Nucleus accumbens (tissue), 56 donors: Measurements from ENCODE around the gene GPR156.

Experiments used
- DNase-seq, 56 donors: peaks; one replicate each; lab custom pipeline; 2025; lab: John Stamatoyannopoulos, UW

Gene GPR156

DNA sequence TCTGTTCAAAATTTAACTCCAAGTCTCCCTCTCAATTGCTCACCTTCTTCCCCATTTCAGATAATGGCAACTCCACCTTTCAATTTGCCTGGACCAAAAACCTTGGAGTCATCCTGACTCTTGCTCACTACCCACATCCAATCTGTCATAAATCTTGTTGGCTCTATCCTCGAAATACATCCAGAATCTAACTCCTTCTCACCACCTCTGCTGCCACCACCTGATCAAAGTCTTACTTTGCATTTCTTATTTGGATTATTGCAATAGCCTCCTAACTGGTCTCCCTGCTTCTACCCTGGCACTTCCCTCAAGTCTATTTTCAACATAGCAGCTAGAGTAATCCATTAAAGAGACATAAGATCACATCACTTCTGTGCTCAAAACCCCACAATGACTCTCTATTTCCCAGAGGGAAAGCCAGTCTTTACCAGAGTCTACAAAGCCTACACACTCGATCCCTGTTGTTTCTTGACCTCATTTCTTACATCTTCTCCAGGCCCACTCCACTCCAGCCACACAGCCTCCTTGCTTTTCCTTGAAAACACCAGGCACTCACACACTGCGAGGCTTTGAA, 86.6 kb downstream of the GPR156 start:
- DNase-seq: peak in 3 of 56 donors; percentile 8 to 32 (median 8)

DNA sequence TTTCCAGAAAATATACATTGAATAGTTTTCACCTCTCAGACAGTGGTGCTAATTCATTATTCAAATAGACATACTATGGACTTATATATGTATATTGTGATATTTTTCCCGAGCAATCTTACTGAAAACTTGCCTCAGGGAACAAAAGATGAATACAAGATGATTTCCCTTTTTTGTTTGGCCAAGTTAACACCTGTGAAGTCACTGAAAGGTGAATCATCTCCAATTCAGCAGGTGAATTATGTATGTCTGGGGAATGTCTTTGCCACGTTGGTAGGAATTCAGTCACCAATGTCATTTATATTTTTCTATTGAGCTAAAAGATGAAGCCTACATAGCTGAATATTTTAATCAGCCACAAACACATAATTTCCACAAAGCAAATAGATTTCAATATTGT, 88.2 kb downstream of the GPR156 start:
- DNase-seq: no peak

DNA sequence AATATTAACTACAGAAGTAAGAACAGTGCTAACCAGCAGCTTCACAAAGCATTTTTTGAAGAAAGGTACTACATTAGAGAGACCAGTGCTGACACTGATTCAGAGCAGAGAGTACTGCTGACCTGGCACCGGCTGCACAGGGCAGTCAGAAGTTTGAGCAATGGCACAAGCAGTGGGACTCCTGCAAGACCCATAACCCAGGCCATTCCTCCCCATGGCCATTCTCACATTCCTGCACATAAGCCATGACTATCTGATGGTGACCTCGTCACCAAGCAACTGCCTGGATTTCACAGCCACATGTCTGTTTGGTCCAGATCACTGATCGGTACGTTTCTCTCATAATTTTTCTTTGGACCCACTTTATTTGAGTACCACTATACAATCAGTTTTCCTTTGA, 88.7 kb downstream of the GPR156 start:
- no peak for DNase-seq

DNA sequence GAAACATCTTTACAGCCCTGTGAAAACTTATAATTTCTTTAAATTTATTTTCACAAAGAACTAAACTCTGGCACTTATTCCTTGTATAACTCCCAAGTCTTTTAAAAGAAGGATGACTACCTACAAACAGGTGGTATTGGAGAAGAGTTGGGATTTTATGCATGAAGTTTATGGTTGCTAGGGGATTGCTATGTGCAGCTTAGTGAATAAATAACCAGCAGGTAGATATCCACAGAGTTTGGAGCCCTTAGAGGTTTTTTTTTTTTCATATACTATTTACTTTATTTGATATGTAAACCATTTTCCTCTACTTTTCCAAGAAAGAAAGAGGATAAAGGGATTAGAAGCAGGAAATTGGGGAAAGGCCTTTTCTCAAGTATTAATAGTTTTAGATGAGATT, 91.5 kb downstream of the GPR156 start:
- DNase-seq: no peak

DNA sequence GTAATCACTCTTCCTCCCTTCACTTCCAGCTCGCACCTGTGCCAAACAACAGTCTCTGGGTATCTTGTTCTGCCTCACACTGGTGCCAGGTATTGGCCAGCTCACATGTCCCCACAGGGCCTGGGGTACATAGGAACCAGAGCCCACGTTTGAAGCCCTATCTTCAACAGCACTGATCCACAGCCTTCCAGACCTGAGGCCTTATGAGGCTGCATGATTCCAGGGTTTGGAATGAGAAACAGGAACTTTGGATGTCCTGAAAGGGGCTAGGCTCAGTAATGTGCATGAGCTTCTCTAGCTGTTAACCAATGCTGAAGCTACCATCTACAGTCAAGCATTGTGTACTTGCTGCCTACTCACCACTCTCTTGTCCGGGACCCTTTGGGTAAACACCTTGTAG, 92.4 kb downstream of the GPR156 start:
- no peak for DNase-seq

DNA sequence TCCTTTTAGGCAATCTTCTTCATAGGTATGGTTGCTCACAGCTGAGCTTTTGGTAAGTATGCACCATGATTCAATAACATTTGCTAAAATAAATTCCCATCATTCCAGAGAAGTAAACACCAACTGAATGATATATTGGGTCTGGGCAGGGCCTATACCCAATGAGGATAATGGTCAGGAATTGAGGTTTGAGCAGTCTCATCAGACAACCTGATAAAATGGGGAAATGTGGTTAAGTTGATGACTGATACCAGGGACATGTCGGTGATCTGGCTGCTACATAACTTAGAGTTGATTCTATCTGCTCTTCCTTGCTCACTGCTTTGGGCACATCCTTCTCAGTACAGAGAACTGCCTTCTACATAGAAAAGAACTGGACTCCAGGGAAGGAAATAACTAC, 92.9 kb downstream of the GPR156 start:
- no peak for DNase-seq

DNA sequence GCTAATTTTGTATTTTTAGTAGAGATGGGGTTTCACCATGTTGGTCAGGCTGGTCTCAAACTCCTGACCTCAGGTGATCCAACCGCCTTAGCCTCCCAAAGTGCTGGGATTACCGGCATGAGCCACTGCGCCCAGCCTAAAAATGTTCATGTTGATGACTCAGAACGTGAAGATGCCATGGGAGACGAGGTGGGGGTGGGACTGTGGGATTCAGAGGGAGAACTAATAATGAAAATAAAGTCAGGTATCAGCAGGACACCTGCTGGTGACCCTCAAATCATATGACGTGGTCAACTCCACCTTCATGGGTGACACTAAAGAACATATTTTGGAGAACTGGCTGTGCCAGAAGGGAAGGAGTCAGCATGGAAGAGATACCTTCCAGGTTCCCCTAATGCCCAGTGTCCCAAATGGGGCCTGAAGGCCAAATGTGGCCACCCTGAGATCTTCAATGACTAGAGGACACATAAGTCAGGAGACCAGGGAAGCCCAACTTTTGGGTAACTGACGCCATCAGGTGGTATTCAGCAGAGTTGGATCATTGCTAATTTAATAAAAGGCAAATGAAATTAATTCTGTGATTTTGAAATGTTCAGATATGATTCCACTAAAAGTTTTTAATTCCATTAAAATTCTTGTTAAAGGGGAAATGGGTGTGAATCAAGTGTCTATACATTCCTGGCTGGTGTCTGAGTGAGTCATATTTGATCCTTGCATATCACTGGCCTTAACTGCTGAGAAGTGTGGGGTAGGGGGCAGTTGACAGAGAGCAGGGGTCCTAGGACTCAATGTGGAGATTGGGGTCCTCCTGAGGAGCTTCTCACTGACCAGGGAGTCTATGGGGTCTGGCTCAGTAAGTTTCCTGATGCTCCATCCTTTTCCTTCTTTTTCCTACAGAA, 102.2 kb downstream of the GPR156 start:
- DNase-seq: no peak

DNA sequence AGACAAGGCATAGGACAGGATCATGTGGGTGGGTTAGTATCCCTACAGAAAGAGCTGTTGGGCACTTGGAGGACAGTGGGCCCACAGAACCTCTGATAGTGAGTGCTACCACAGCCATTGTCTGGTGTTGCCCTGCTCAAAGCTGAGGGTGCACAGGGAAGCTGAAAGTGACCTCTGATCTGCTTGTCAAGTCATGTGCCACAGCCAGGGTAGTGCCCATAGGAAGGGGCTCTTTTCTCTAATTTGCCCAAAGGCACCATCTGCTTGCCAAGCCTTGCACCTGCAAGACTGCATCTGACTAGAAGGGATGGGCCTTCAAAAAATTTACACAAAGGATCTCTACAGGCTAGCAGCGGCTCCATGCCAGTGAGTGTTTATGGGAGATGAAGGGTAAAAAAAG, 103.4 kb downstream of the GPR156 start:
- DNase-seq: no peak

DNA sequence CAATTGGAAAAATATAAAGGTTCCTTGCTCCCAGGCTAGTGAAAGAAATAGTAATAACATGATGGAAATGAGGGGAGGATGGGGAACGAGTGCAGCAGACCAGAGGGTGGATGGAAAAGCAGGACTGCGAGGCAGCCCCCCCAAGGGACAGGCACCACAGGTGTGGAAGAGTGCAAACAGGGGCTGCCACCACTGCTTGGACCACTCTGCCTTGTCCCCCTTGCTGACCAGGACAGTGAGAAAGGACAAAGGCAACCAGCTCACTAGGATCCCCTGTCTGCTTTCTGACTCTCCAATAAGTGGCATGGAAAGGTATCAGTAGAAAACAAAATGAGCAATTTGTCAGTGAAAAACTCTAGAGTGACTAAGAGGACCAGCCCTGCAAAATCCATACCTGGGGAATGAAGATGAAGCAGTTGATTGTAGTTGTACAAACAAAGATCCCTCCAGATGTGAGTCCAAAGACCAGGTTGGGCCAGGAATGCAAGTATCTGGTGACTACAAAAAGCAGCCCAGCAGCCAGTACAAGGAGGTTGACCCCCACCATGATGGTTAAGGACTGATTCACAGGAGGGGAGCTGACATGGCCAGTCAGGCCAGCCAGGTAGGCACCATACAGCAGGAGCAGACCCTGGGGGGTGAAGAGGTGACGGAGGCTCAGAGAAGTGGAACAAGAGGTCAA, 104.2 kb downstream of the GPR156 start:
- no peak for DNase-seq

DNA sequence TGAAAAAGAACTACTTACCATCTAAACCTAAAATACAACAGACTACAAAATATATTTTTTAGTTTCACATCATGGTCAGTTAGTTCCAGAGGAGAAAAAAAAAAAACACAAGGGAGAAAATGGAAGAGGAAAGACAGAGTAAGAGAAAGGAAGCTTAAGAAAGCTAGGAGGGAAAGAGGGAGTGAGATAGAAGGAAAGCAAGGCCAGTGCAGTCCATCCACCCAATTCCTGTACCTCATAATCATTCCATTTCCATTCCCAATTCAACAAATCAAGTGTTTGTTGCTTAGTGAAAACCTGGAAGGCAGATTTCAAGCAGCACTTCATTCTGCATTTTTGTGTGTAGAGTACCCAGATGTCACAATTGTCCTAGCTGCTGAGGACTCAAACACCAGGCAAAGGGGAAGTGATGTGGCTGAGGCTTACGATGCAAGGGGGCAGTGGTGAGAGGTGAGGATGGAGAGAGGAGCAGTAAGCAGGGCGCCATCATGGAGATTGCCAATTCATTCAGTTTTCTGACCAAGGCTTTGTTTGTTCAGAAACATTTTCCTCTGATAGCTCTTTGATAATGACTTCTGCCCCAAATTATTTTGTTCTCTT, 107.2 kb downstream of the GPR156 start:
- DNase-seq: no peak

DNA sequence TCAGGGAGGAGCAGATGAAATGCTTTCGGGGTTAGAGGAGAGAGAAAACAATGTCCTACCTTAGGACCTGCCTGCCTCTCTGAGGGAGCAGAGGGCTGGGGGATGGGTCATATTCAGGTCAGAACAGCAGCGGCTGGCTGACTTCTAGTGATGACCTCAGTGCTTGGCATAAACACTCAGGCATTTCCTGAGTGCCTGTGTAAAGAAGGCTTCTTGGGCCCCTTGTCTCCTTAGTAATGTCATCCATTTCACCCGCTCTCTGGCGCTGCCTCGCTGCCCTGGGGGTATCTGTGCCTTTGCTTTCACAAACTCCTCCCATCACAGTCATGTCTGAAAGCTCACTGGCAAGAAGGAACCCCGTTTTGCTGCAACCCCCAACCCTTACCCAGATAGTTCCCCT, 107.9 kb downstream of the GPR156 start:
- peak in 1 of 56 donors; percentile 10 for DNase-seq

DNA sequence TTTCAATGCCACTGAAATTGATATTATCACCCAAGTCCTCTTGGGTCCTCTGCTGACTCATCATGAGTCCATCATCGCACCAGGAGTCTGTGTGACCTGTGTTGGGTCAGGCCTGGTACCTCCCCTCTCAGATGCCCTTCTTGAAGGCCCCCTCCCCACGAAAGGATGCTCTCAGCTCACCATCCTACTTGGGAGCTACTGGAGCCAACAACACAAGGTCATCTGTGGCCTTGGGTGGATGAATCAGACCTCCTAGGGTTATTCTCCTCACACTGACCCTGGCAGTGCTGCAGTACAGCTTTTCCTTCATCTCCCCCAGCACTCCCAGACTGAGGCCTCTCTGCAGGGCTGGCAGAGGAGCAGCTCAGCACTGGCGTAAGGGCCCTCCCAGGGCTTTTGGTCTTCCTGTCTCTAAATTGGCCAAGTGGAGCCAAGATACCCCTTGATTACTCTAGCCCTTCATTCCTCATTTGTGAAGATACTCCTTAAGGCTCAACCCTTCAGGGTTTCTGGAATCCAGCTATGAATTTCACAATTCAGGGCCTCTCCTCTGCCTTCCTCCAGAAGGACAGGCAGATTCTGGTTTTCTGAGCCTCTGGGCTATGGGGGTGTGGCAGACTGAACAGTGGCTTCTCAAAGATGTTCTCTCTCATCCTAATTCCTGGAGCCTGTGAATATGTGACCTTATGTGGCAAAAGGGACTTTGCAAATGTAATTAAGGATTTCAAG, 110.0 kb downstream of the GPR156 start:
- DNase-seq: no peak

DNA sequence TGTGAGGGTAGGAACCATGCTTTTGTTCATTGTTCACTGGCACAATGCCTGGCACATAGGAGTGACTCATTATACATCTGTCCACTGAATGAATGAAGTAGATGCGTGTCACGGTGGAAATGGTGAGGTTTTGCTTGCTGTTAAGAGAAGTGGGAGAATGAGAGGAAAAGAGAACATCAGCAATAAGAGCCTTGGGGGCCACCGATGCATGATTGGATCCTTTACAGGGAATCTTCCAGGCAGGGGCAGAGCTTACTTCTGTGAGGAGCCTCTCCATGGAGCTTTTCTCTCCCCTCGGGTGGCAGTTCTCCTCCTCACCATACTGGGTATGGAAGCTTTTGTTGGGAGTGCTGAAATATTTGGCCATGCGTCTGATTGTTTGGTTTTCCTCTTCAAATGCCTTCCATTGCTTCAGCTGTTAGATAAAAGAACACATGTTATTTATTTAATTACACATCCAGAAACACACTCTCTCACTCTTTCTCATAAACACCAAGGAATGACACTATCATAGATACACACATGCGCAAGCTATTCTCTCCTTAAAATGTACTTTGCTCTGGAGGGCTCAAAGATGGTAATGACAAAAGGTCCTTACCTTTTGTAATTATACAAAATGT, 111.9 kb downstream of the GPR156 start:
- no peak for DNase-seq

DNA sequence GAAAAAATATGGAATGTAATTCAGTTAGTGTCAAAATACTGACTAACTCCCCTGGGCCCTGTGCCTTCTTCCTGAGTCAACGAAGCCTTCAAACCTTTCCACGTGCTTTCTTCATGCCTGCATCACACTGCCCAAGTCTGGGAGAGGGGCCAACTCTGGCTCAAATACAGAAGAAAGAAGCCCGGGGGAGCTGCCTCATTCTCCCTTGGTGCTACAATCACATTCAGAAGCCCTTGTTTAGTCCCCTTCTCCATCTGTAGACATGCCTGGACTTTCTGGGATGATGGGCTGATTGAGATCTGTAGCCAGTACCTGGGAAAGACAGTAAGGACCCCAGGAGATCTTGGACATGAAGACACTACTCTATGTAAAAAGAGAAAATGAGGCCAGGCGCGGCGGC, 113.0 kb downstream of the GPR156 start:
- DNase-seq: peak in 13 of 56 donors; percentile 1 to 39 (median 8)

DNA sequence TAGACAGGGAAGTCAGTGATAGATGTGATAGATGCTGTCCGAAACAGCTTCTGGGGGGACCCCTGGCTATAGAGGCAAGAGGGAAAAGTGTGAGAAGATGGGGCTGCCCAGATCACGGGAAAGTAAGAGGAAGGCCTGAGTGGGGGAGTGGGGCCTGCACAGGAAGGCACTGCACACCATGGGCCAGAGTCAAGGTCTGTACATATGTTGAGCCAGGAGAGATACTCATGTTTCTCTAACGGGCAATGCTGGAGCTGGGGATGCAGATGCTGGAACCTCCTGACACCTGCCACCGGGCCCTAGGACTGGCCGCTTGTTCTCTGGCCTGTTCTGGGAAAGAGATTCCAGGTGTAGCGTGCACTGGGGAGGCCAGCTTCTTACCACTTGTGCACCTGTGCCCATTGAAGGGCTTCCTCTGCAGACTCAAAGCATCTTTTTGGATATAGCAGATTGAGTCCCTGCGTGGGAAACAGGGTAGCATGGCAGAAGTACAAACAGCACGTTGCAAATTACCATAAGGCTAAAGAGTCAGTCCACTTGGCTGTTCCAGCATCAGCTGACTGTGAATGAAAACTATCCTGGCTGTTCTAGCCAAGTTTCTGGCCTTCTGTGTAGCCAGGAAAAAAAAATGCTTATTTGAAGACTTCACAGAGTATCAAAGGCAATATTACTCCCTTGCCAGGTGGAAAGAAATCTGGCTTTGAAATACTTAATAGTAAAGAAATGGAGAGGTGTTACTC, 113.7 kb downstream of the GPR156 start:
- peak in 1 of 56 donors; percentile 3 for DNase-seq

DNA sequence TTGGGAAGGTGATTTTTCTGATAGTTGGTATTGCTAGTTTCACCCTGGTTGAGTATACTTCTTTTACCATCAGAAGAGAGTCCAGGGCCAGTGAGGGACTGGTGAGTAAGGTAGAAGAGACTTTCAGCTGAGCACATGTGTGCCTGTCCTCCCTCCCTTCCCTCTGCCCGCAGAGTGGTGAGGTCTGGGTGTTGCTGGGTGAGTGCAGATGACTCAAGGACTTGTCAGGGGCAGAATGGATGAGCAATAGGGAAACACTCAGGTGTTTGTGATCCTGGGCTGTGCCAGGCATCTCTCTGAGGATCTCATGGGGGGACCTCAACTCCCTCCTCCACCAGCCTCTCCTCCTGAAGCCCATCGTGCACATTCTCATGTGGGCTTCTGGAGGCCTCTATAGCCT, 114.8 kb downstream of the GPR156 start:
- no peak for DNase-seq

DNA sequence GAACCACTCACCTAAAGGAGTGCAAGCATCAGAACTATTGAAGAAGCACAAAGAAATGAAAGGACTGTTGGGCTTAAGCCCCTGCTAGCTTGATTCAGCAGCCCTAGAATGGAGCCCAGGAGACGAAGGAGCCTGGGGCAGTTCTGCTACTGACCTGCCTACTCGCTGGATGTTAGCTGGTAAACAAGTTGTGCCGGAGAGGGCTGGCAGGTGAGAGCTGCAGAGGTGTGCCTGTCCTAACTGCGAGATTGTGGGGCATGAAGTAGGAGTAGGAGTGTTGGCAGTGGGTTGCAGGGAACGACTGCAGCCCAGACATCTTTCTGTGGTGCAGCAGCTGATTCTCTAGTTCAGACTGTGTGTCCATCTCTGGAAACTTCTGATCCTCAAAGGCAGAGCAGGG, 115.6 kb downstream of the GPR156 start:
- no peak for DNase-seq

DNA sequence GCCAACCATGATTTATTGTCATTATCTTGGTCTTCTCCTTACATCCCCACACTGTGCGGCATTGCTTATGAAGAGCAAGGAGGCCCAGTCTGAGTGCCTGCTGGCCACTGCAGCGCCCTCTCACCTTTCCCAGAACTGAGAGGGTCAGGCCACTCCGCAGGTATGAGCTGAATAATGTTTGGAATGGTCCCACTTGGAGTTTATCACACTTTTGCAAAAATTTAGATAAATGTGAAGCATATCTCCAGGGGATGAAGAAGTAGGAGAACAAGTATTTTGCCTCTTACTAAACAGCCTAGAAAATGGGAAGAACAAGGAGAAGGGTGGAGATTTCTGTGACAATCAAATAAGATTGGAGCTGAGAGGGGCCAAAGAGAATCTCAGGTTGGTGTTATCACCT, 116.4 kb downstream of the GPR156 start:
- no peak for DNase-seq

DNA sequence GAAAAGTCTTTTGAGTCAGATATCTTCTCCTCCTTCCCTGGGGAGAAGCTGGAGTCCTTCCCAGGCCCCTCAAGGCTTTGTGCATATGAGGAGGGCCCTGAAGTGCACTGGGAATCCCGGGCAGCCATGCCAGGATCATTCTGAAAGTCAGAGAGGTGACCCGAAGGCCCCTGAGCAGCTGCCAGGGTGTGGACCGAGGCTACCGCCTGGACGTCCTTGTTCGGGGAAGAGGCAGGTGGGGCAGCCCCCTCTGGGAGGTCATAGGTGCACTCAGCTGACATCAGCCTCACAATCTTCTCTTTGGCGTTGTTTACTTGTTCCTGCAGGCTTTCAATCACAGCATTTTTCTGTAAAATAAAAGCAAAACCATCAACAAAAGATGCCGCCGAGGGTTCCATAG, 117.0 kb downstream of the GPR156 start:
- no peak for DNase-seq
